Head of caudate nucleus (tissue), 42 donors: ENCODE measurements around the gene RBL2.
A peak's percentile ranks its signal among the peaks of the same experiment; 100 is the strongest.

Experiments used
- DNase-seq, 42 donors: peaks; one replicate each; pipeline versions ENCODE4 v3.0.0 to v3.0.0-alpha.2; 2020 to 2021; ENCODE audit warnings: mixed read lengths in 7 of 42
- intact Hi-C: fragments of 100-400 bp; cut with DNase I; formaldehyde crosslinking; loops from one replicate; pipeline ENCODE4 v1.15.0; 2022

Gene RBL2

DNA sequence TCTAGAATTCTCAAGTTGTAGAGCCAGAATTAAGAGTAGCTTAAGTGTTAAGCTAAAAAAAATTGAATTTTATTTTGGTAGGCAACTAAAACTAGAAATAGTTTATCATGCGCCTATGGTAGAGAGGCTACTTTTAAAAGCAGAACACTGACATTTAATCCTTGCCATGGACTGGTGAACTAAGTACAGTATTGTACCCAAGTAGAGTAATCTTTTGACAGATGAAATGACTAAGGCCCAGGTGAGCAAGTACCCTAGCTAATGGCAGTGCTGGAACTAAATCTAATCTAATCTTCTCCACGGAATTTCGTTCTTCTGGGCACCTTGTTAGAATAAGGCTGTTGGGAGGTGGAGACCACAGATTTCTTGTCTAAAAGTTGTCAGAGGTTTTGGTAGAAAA, 11.8 kb downstream of the RBL2 start:
- DNase-seq: no peak
- intact Hi-C loops: no loop called here

DNA sequence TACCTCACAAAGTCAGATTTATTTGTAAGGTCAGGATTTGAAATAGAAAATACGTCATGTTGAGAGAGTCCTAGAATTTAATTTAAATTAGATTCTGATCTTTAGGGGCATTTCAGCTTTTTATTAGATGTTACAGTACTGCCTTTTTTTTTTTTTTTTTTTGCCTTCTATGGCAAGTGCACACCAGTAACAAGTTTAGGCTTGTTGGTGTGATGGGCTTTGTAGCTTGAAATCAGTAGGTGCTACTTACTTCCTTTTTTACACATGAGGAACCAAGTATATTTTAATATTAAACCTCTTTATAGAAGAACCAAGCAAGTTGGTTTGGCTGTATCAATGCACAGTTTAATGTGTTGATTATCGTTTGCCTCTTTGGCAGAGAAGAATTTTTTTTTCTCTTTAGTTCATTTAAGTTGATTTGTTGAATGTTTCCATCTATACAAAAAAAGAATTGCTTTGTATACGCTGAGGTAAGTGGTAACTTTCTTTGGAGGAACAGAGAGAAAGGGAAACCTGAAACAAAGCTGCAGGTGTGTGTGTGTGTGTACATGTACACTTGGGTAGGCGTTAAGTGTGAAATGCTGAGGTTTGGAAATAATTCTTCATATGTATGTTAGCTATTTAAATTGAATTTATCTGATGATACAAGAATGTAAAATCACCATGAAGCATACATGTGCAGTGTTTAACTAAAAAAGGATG, 15.7 kb downstream of the RBL2 start:
- intact Hi-C loops: no loop called here
- DNase-seq: no peak

DNA sequence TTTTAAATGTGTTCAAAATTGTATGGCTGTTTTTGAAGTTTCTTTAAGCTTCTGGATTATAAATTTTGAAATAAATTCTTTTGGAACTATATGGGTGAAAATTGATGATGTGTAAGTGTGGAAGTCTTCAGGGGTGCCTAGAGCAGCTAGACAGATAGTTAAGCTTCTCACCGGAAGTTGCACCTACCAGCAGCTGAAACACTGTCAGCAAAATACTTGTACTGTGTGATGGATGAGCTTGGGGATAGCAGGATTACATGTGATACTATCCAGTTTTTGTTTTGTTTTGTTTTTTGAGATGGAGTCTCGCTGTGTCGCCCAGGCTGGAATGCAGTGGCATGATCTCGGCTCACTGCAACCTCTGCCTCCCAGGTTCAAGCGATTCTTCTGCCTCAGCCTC, 19.7 kb downstream of the RBL2 start:
- intact Hi-C loops: no loop called here
- no peak for DNase-seq

DNA sequence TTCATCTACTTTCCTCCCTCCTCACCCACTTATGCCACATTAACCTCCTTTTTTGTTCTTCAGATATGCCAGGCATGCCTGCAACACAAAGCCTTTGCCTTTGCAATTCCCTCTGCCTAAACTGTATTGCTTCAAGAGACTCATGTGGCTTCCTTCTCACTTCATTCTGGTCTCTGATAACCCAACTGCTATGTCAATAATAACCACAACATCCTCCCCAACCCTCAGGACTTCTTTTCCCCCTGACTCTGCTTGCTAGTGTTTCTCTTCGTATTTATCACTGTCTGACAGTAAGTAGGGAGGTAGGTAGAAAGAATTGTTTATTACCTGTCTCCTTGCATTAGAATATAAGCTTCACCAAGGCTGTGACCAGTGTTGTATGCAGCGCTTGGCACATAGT, 22.4 kb downstream of the RBL2 start:
- DNase-seq: peak in 2 of 42 donors; percentile 21 to 26
- intact Hi-C loops: no loop called here

DNA sequence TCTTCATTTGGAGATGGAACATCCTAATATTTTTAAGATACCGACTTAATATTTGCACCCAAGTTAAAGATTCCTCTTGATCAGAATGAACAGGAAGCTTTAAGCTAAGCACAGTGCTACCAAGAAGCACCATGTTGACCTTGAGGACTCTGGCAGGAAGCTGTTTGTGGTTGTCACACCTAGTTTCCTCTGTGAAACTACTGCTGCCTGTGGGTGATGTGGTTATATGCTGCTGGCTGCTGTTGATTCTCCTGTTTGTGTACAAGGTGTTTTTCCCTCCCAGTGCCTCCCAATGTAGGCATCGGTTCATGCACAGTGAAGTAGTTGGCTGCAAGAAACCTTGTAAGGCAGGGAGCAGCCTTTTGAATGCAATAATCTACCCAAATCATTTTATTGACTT, 23.4 kb downstream of the RBL2 start:
- intact Hi-C loops: no loop called here
- no peak for DNase-seq

DNA sequence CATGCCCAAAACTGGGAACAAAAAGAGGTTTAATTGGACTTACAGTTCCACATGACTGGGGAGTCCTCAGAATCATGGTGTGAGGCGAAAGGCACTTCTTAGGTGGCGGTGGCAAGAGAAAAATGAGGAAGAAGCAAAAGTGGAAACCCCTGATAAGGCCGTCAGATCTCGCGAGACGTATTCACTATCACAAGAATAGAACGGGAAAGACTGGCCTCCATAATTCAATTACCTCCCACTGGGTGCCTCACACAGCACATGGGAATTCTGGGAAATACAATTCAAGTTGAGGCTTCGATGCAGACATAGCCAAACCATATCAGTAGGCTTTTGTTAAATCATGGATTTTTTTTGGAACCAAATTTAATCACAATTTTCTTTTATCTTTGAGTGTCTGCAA, 24.4 kb downstream of the RBL2 start:
- no peak for DNase-seq
- intact Hi-C loops: no loop called here

DNA sequence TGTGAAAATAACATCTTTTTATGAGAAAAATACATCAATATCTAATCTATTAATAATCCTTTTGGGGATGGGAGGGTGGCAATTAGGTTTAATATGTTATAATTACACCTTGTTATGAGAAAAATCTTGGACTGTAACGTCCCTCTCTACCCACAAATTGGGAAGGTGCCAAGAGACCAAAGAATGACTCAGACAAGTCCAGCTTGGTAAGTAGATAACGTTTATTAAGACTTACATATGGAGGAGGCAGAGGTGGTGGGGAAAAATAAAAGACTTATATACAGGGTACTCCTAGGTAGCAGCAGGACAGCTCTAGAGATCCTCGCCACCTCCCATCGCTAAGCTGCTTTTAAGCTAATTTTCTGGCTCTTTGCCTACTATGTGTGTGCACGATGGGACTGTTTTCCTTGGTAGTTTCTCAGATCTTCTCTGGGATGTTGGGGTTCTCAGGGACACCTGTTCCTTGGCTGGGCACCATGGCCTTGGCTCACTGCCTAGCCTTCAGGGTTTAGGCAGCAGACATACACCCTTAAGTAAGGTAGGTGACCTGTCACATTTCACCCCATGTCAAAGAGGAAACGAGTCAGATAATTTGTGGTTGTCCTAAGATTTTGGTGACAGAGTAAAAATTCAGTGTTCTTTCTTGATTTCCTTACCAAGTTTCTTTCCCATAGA, 31.5 kb downstream of the RBL2 start:
- intact Hi-C loops: no loop called here

DNA sequence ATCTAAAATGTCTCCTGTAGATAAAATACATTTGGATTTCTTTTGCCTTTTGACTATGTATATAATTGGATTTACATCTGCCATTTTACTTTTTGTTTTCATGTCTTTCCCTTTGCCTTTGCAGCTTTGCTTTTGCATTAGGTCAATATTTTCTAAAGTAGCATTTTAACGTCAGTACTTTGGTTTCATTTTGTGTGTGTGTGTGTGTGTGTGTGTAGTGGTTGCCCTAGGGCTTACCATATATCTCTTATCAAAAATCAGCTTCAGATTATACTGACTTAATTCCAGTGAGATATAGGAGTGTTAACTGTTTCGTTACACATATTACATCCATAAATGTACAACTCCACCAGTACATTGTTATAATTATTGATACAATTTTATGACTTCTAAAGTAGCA, 42.6 kb downstream of the RBL2 start:
- intact Hi-C loops: no loop called here
- DNase-seq: no peak

More for the DNA sequence above, 31.5 kb downstream of the RBL2 start:
- no peak for DNase-seq

DNA sequence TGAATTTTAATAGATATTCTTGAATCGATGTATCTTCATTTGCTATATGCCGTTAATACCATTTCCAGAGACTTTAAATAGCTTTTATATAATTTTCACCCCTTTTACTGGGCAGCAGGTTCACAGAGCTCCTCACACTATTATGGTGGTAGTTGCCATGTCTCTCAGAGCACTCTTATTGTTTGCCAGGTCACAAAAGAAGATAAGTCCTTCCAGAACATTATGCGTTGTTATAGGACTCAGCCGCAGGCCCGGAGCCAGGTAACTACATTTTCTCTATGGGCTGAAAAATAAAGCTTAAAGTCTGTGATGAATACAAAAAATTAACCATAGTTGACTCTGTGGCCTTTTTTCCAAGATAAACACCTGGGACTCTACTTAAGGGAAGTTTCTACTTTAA, 44.7 kb downstream of the RBL2 start:
- intact Hi-C loops: no loop called here
- no peak for DNase-seq

DNA sequence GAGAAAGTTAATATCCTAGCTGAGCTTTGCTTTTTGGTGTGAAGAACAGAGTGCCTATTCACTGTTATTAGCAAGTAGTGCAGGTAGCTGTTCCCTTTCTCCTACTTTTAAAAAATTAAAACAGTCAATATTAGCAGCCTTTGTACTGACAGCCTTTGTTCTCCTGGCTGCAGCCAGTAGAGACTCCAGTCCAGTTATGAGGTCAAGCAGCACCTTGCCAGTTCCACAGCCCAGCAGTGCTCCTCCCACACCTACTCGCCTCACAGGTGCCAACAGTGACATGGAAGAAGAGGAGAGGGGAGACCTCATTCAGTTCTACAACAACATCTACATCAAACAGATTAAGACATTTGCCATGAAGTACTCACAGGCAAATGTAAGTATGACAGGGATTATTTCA, 46.1 kb downstream of the RBL2 start:
- no peak for DNase-seq
- intact Hi-C loops: no loop called here

DNA sequence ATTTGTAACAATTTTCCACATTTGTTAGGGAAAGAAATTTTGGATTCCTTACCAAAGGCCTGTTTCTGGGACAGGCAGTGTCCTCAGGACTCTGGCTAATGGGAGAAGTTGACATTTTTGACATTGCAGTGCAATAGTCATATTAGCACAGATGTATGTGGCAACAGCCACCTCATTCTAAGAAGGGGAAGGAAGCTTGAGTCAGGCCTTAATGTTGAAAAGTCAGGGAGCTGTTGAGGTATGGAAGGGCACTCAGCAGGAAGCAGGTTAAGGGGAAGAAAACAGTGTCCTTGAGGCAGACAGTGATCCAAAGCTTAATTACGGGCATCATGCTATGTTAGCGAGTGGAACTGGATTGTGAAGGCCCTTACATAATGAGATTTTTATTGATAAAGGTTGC, 47.9 kb downstream of the RBL2 start:
- no peak for DNase-seq
- intact Hi-C loops: no loop called here

DNA sequence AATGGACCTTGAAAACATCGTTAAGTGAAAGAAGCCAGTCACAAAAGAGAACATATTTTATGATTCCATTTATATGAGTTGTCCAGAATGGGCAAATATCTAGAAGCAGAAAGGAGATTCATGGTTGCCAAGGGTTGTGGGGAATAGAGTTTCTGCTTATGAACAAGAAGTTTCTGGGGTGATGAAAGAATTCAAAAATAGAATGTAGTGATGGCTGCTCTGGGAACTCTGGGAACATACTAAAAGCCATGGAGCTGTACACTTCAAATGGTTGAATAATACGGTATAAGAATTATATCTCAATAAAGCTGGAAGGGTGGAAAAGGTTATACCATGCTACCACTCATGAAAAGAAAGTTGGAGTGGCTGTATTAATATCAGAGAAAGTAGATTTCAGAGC, 50.3 kb downstream of the RBL2 start:
- intact Hi-C loops: no loop called here
- no peak for DNase-seq

DNA sequence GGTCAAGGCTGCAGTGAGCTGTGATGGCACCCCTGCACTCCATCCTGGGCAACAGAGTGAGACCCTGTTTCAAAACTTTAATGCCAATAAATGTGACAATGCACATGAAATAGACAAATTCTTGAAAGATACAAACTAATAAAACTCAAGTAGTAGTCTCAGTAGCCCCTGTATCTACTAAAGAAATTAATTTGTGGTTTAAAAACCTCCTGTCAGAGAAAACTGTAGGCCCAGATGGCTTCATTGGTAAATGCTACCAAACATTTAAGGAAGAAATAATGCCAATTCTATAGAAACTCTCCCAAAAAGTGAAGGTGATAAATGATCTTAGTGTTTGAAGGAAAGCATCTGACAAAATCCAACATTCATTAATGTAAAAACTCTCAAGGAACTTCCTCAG, 52.0 kb downstream of the RBL2 start:
- no peak for DNase-seq
- intact Hi-C loops: no loop called here

DNA sequence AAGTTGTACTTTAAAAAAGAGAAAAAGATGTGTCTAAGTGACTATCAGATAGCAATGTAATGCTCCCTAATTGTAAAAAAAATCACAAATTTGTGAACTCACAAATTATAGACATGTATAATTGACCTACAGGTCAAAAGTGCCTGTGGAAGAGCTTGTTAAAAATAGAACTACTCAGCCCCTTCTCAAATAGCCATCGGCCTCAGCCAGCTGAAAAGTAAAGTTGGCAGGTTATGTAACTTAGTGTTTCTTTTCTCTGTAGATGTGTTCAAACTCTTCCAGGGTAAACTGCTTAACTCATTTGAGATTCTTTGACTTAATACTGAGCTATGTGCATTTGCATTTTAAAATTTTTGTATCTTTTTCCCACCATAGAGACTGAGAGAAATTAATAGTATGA, 55.5 kb downstream of the RBL2 start:
- no peak for DNase-seq
- intact Hi-C loops: no loop called here

DNA sequence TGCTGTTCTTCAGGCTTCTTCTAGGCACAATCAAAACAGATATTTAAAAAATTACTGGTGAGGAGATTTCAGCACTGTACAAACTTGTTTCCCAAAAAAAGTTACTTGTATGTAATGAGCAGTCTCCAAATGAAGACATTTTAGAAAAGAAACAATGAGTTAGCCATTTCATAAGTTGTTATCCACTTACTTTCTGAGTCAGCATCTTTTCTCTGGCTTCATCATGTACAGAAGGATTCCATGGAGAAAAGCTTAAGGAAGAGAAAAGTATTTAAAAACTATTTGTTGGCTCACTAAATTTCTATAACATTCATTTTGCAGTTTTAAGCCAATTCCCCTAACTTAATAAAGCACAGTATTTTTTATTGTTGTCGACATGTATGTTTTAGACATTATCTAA, 58.2 kb downstream of the RBL2 start:
- intact Hi-C loops: no loop called here
- DNase-seq: no peak

DNA sequence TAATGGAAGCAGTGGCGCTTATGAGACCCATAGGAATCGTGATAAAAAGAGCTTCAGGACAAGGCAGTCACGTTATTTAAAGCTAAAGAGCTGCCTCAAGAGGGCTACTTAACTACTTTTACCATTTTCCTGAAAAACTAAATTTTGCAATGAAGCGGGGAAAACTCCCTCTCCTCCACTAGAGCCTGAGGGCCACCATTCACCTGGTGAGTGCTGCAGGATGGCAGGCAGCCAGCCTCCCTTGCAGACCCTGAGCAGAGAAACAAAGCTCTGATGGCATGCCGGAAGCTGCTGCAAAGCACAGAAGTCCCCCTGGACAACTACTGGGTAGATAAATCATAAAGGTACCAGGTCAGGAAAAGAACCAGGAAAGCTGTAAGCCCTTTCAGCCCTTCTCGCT, 60.4 kb downstream of the RBL2 start:
- intact Hi-C loops: no loop called here

DNA sequence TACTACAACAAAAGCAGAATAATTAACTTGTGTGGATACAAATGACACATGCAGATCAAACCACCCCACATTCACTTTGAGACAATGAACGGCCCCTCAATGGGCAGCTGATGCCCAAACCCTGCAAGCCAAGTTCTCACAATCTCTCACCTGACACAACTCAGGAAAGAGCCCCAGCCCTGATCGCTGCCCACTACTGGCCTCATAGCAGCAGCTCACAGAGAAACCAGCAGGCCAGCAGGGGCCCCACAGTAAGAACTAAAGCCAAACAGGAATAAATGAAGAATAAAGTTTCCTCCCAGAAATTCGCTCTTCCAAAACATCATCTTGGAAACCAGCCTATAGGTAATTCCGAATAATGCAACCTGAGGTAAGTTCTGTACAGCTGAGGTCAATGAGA, 61.1 kb downstream of the RBL2 start:
- intact Hi-C loops: no loop called here
- DNase-seq: no peak

More for the DNA sequence above, 60.4 kb downstream of the RBL2 start:
- no peak for DNase-seq

DNA sequence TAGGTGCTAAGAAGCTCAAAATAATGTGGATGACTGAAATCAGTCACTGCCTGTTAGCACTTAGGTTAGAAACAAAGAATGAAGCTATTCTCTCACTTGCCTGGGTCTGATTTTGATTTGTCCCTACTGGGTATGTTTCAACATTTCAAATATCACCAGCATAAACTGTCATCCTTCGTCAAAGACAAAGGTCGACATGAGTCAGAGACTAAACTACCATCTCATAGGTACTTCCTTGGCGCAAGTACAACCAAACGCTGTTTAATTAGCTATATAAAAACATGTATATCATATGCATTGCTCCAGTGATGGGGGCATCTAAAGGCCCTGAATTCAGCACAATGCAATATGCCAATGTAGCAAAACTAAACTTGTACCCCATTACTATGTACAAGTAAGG, 64.7 kb downstream of the RBL2 start:
- intact Hi-C loops: no loop called here
- no peak for DNase-seq

DNA sequence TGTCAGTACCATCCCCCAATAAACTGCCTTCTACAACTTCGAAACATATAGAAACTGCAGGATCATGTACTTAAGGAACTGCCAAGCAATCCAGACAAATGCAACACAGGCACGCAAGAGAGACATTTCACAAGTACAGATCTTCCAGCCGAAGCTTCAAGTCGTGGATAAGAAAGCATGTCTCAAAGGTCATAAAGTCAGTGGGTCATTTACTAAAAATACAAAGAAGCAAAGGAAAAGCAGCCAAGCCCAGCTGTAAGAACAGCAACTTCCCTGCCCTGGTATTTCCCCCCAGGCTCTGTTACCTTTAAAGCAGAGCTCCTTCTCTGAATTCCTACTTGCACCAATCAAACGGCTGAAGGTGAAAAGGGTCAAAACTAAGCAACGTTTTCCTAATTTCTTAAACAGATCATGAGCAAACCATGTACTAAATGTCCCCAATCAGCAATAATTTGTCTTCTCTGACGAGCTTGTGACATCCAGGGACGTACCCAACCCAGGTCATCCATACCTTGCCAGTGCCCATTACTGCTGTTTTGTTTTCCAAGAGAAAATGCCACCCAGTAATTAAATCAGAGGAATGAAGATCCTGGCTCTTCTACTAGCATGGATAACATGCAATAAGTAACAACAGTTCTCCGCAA, 67.1 kb downstream of the RBL2 start:
- DNase-seq: peak in 1 of 42 donors; percentile 11
- intact Hi-C loops: loop anchor here (10.0 kb wide), 1 partner anchor 203 kb away; the partner anchor contains the start of genes FTO and RPGRIP1L
